Stimulated activated CD8-positive, alpha-beta memory T cell treated with anti-CD3 and anti-CD28 coated beads, Interleukin-2, amount 100 ng/mL, for 48 hours (primary cell): ENCODE measurements around the gene GNG13.
"Not testable (repeated sequence)": the region's sequence is repeated elsewhere in the genome, so short reads cannot be mapped to it uniquely, and the experiment has no call there.

Source experiments
- DNase-seq, 2 donors: peaks; one replicate each; pipeline ENCODE4 v3.0.0-alpha.2; 2020; ENCODE audit warnings: low read depth in 2 of 2

Gene GNG13, protein sequence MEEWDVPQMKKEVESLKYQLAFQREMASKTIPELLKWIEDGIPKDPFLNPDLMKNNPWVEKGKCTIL

DNA sequence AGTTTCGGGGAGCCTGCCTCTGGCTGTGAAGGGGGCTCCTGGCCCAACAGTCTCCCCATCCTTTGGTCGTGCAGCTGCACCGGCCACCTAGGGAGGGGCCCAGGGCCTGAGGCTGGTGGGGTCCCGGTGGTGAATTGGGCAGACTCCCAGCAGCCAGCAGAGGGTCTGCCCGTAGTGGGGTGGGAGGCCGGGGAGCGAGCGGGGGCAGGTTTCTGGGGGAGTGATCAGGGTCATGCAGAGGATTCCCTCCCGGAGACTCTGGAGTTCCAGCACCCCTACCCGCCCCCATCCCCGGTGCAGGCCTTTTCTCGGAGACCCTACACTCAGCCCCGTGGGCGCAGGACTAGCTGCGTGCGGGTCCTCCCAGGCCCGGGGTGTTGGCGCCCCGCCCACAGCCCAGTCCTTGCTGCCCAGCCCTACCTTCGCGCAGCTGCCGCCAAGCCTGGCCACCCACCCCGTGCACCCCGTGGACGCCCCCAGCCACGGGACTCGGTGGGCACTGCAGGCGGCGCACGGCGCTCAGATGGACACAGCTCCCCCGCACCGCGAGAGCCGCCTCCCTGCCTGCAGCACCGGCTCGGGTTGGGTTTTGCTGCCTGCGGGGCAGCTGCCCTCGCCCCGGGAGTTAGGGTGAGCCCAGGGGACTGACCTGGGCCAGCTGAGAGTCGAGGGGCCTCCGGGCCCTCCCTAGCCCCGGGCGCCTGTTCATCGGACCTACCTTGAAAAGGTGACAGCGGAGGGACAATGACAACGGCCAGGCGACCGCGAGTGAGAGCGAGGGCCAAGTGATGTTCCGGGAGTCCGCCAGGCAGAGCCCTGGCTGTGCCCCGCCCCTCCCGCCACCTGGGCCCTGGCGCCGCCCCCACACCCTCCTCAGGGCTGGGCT, at the start of gene GNG13:
TSS of gene GNG13 (minus strand) at position 787 of the 886 bp plus-strand sequence. CDS start 1,657 bp downstream, outside the sequence.
- DNase-seq: no peak

DNA sequence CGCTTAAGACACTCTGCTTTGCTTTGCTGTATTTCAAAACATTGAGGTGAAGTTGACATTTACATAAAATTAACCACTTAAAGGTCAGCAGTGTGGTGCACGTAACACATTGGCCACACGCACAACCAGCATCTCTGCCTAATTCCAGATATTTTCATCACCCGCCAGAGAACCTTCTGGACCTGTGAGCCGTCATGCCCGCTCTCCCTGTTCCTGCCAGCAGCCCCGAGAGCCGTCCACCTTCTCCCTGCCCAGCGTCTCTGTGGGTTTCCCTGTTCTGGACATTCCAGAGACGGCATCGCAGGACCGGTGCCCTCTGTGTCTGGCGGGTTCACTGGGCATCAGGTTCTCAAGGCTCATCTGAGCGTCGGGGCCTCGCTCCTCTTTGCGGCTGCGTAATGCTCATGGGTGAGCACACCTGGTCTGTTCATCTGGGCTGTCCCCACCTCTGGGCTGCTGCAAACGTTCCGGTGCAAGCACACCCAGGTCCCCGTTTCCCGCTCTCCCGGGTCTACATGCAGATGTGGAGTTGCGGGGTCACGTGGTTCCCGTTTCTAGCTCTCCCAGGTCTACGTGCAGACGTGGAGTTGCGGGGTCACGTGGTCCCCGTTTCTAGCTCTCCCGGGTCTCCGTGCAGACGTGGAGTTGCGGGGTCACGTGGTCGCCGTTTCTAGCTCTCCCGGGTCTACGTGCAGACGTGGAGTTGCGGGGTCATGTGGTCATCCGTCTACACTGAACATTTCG, 48.1 kb upstream of the GNG13 start:
- no peak for DNase-seq

DNA sequence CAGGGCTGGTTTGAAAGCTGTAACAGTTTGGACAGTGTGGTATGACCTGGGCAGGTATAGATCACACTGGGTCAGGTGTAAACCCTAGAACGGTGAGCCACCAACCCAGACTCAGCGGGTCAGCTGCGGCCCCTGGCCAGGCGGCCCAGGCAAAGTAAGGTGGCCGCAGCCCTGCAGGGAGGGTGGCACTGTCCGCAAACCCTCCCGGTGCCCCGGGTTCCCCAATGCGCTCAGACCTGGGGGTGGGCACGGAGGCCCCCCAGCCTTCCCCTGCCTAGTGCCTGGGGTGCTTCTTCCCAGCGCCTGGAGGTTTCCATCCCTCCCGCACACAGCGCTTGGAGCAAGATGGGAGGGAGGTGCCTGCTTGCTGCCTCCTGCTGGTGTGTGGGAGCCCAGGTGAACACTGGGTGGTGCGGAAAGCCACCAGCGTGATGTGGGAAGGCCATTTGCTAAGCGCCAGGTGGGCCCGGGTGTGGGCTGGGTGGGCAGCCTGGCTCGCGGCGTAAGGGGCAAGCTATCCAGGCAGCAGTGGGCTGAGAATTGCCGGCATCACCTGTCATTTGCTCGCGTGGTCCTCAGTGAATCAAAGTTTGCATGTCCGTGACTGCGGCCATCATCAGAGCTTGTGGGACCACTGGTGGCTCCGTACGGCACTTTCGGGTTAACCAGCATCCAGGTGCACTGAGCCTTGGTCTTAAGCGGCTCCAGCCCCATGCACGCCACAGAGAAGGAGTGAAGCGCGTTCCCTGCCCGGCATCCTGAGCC, 47.3 kb upstream of the GNG13 start:
- no peak for DNase-seq

DNA sequence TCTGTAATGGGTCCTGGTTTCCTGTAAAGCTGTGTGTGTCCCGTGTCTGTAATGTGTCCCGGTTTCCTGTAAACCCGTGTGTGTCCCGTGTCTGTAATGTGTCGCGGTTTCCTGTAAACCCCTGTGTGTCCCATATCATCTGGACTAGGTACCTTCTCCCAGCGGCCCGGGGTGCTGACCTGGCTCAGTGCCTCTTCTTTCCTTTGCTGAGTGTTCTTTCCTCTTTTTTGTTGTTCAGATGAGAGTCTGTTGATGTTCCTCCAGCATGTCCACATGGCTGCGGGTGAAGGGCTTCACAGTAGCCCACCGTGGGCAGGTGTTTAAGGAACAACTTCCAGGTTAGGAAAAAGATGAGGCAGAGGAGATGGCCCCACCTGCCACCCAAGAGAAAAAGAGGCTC, 46.6 kb upstream of the GNG13 start:
- DNase-seq: no peak

DNA sequence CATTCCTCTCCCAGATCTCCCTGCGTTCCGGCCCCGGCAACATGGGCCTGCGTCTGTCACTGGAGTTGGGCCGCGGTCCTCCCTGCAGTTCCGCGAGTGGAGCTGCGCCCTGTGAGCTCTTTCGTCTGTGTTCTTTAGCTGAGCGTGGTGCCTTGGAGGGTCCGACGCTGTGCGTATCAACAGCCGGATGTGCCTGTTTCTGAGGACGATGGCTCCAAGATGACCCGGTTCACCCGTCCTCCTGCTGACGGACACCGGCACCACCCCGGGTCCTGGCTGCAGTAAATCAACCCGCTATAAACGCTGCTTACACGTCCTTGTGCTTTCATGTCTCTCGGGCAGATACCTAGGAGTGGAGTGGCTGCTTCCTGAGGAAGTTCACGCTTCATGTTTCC, 44.8 kb upstream of the GNG13 start:
- no peak for DNase-seq

DNA sequence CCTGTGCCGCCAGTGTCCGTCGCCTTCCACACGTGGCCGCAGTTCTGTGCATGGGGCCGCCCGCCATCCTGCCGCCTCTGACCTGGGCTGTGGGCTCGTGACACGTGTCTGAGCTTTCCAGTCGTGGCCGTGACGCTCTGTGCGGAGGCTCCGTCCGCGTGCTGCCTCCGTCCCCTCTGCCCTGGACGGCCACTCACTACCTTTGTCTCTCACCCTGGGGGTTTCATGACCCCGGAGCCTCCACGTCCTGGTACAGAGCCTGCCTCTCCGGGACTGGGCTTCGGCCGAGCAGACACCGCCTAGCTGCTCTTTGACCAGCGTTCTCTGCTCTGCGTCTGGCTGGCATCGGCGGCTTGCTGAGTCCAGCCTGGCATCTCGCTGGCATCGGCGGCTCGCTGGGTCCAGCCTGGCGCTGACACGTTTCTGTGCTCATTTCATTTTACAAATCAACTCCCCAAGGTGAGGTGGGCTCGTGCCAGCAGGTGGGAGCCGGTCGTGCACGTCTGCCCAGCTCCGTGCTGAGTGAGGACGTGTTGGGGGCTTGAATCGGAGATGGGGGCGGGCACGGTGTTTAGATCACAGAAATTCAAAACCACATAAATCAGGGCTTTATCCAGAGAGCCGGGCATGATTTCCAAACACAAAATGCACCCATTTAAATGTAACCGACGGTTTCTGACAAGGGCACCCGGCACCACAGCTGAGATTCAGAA, 44.3 kb upstream of the GNG13 start:
- DNase-seq: no peak

DNA sequence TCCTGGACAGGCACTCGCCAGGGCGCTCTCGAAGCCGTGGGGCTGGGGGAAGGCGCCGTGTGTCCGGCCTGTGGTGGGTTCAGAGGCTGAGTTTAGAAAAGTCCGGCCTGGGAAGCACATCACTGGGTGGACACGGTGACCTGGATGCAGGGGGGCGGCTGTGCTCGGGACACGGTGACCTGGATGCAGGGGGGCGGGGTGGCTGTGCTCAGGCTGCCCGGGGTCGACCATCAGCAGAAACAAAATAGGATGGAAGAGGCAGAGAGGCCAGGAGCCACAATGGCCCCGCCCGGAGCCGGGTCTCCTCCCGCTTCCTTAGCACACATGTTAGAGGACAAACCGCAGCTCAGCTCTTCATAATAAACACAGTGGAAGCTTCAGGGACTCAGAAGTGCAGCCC, 43.2 kb upstream of the GNG13 start:
- DNase-seq: no peak

DNA sequence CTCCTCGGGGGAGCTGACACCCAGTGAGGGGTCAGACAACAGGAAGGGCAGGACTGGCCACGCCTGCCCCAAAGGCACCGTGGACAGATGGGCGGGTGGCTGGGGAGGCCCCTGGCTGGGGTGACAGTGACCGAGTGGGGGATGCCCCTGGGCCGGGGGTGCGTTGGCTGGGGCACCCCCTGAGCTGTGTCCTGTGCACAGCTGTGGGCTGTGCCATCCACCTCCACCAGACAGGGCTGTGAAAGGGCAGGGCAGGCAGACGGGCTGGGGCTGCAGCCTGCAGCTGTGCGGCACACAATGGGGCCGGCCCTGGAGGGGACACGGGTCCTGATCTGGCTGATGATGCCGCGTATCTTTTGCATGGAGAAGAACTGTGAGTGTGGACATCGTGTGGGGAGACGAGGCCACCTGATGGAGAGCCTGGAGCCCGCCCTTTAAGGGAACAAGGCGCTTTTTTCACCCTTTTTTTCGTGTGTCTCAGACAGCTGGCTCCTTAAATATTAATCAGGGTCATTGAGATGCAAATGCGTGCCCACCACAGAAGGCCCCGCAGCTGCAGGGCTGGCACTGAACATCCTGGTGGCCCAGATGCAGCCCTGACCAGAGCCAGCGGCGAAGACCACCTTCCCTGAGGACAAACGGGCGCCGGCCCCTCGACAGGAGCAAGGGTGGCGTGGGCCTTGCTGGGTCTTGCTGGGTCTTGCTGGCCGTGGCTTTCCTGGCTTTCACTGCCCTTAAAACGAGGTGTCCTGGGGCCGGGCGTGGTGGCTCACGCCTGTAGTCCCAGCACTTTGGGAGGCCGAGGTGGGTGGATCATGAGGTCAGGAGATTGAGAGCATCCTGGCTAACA, 42.4 kb upstream of the GNG13 start:
- DNase-seq: no peak

DNA sequence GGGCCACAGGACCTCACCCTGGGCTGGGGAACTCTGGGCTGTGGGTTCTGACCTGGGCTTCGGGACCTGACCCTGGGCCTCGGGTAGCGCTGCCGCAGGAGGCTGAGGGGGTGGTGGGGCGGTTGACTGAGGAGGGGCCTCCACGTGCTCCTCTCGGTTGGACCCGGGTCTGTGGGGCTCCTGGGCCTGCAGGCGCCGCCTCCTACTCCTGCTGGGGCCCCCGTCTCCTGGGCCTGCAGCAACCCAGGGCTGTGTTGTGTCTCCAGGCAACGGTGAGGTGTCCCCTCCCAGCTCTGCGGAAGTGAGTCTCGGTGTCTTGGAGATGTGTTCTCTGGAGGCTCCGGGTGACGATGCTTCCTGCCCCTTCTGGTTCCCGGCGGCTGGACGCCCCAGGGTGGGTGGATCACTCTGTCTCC, 41.5 kb upstream of the GNG13 start:
- no peak for DNase-seq

DNA sequence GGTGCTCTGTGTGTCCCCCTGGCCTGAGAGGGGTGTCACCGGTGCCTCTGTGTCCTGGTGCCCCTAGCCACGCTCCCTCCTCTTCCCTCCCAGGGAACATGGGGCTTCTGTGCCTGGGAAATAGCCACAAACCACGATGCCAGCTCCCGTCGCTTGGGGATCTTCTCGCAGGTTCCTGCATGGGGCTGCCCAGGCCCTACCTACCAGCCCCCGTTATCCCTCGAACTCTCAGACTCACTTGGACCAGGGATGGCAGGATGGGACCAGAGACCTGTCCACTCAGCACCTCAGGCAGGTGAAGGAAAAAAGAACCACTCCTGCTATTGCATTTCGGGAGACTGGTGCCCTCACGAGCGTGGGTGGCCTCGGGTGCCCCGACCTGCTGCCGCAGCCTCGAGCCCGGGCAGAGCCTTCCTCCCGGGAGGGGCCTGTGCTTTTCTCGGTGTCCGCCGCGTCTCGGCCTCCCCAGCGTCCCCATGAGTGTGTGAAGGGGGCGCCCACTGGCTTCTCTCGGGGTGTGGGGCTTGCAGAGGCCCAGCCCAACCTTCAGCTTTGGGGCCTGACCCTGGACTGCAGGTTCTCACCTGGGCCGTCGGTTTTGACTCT, 41.0 kb upstream of the GNG13 start:
- DNase-seq: no peak

DNA sequence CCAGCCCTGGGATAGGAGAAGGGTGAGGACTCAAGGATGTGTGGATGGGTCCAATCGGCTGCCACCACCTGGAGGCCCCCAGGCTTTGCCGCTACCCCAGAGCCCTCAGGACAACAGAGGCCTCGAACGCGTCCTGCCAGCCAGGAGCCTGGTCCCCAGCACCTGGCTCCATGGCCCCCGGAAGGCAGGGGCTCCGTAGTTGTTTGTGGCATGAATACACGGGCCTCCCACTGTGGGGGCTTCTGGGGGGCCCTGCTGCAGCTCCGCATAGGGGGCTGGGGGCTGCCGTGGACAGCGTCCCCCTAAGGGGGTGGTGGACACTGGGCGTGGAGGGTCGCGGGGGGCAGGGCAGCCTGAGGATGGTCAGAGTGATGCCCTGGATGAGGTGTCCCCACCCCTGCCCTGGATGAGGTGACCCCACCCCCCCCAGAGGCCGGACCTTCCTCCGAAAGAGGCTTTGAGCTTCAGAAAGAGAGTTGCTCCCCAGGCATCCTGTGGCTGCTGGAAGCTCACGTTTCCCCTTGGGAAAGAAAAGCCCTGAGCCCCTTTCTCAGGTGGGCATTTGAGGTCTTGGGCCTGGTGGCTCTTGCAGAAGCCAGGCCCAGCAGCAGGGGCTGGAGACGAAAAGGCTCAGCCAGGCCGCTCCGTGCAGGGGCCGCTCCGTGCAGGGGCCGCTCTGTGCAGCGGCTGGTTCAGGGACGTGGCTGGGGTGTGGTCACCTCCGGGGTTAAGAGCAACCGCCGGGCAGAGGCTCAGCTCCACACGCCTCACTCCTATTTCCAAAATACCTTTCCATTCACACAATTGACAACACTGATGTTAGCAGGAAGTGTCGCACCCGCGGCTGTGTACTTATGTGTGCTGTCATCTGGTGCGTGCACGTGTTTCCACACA, 40.3 kb upstream of the GNG13 start:
- no peak for DNase-seq

DNA sequence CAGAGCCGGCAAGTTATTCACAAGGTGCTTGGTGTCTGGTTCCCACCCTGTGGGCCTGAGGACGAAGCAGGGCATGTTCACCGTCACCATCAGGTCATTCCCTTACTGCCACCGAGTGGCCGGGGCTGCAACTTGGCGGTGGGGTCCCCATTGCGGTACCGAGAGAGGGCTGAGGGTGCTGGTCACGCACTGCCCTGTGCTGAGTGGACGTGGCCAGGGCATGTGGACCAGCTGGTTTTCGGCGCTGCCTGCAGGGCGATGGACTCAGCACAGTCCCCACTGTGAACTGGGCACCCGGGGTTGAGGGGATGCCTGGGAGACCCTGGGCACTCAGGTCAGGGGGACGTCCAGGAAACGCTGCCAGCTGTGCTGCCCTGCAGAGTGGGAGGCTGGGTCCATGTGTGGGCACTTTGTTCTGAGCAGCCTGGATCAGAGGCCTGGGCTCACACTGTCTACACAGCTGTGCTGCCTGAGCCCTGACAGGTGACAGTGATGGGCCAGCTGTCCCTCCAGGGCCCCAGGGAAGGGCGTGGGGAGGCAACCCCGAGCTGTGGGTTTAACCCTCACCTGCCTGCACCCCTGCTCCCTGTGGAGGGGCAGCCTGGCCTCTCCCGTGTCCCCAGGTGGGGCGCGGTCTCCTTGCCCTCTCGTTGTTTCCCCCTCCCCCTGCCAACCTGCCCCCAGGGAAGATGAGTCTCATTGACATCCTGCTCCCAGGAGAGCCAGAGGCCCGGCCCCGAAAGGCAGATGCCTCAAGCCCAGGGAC, 39.3 kb upstream of the GNG13 start:
- no peak for DNase-seq

DNA sequence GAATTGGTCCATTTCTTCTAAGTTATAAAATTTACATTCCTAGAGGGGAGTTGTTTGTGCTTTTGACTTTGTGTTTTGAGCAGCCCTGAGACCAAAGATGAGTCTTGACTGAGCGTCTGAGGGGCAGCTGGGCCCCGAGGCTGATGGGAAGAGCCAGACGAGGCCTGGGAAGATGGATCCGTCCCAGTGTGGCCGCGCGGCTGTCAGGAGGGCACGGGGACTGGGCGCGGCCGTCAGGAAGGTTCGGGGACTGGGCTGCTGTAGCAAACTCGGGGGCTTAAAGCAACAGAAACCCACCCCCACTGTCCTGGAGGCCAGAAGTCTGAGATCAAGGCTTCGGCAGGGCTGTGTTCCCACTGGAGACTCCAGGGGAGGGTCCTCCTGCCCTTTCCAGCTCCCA, 38.2 kb upstream of the GNG13 start:
- DNase-seq: no peak

DNA sequence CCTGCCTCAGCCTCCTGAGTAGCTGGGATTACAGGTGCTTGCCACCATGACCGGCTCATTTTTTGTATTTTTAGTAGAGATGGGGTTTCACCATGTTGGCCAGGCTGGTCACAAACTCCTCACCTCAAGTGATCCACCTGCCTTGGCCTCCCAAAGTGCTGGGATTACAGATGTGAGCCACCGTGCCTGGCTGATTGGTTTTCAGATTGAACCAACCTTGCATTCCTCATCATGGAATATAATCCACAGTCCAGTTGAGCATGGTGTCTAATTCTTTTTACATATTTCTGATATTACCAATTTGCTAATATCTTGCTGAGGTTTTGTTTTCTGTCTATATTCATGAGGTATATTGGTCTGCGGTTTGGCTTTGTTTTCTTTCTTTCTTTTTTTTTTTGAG, 36.3 kb upstream of the GNG13 start:
- not testable (repeated sequence) for DNase-seq

DNA sequence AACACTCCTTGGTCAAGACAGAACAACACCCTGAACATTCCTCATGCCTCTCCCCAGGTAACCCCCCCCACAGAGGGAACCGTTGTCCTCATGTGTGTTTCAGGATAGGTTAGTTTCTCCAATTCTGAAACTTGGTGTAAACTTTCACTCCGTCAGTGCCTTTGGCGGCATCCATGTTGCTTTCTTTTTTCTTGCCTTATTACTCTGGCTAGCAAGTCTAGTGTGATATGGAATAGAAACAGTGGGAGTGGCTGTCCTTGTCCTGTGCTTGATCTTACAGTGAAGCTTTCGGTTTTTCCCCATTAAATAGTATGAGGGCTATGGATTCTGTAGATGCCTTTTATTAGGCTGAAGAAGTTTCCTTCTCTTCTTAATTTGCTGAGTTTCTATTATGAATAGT, 35.7 kb upstream of the GNG13 start:
- DNase-seq: no peak

DNA sequence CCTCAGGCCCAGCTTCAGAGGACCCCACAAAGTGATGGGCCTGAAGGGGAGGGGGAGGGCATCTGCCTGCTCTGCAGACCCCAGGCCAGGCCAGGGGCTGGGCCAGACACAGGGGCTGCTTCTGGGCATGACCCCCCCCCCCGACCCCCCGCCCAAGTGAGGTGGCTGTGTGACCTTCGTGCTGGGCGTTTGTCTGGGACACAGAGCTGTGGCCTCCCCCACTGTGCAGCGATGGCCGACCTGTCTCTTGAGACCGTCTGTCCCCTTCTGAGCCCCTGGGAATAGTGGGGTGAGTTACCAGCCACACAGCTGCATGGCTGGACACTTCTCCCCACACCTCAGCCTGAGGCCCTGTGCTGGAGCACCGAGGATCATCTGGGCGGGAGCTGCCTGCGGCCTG, 34.8 kb upstream of the GNG13 start:
- DNase-seq: no peak

DNA sequence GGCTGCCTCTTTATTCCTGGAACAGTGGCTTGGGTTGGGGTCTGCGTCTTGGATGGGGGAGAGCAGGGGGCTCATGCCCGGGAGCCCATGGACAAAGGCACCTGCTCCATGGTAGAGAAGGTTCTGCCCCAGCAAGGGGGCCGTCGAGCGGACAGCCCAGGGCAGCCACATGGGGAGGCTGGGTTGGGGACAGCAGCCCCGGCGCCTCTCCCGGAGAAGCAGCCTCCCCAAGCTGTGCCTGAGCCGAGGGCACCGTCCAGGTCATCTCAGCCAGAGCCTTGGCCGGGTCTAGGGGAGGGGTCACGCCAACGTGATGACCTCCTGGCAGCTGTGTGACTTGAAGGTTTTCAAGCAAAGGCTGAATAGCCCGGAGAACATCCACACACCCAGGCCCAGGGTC, 32.9 kb upstream of the GNG13 start:
- DNase-seq: no peak

DNA sequence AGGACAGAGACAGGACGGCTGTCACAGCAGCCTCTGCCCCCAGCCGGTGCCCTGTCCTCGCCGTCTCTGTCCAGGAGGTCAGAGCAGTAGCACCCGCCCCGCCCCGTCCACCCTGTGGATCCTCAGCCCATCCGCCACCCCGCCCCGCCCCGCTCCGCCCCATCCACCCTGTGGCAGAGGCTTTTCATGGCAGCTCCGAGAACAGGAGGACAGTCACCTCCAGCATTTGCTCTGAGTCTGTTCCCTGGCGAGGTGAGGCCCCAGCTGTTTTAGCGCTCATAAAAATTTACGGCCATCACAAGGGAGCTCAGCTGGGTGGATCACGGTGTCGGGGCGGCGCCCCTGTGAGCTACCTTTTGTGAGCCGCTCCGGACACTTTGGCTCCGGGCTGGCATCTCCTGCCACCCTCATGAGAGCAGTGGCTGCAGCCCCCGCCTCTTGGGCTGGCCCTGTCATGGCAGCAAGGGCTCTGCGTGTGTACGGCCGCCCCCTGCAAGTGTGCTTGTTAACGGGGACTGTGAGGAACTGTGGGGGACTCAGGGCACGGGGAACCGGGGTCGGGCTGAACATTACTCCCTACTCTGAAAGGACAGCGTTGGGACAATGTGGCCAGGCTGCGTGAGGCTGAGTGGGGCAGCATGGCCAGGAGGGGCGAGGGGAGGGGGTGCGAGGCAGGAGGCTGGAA, 32.3 kb upstream of the GNG13 start:
- DNase-seq: no peak
